ENCODE measurements around the gene ACTL9. TPM values are rescaled to one million over a fixed set of nuclear protein-coding genes. Genes with fewer than 3 reads are reported as not detected.

The ACTL9 gene
- polyA plus RNA-seq, 2 of the 4 experiments (the other 2 are of a cell fraction) = not detected

- no peak overlapping the region for H3K4me3 ChIP-seq
- FAIRE-seq (no peak), DNase-seq (ENCODE audit: low read depth in 1 of 2, low spot score in 1 of 2) (no peak), ATAC-seq (no peak)
- 0 out of 3 replicates have a peak, but pooled peaks cover 3% of the 10 kb centered on the region for H3K4me1 ChIP-seq
- no peak overlapping the region for H3K4me2 ChIP-seq
- 79% methylated on average over 5 of the region's 5 CpGs for WGBS (ENCODE audit: missing lambda C conversion rate)
- POLR2A ChIA-PET = no interaction called here
- TF ChIP-seq BHLHE40 (IDR thresholded peaks at IDR 0.05; ENCODE audit: low read depth, low read length) (no peak), MAX (IDR thresholded peaks at IDR 0.05) (no peak), HOXB5 (CRISPR knock-in tag; IDR thresholded peaks at IDR 0.05) (no peak), ZC3H11A (IDR thresholded peaks at IDR 0.05) (no peak), FOSB (CRISPR knock-in tag; IDR thresholded peaks at IDR 0.05) (no peak), CTCF (IDR thresholded peaks at IDR 0.05) (no peak), RARB (CRISPR knock-in tag; IDR thresholded peaks at IDR 0.05) (no peak), FOXS1 (CRISPR knock-in tag; IDR thresholded peaks at IDR 0.05) (no peak), HDAC2 (IDR thresholded peaks at IDR 0.05) (no peak), SREBF2 (IDR thresholded peaks at IDR 0.05) (no peak), CHD2 (IDR thresholded peaks at IDR 0.05; ENCODE audit: low read length, partially characterized antibody) (no peak), KDM5A (IDR thresholded peaks at IDR 0.05) (no peak), BCL3 (IDR thresholded peaks at IDR 0.05) (no peak), MAZ (IDR thresholded peaks at IDR 0.05; ENCODE audit: borderline replicate concordance, low read depth, low read length) (no peak)
- H3K9me3 ChIP-seq = no peaks in the 10 kb centered on the region
- peak overlapping the region in 1 of 2 experiments; percentile 33; a peak in 2 of 6 replicates for H3K27ac ChIP-seq
- CTCF ChIA-PET = interaction anchor here (0.9 to 2.6 kb wide), 4 partner anchors 13 to 41 kb away, joined by 3 to 8 read pairs (median 3); no protein-coding TSS in a partner anchor
Measured at GRCh38 chr19:8657869-8658268, 40.7 kb downstream of the ACTL9 start.

GRCh38 chr19:8655340-8655709 is 43.3 kb downstream of the ACTL9 start:
- no peak for FAIRE-seq
- ChIA-PET POLR2A (no interaction called here), CTCF (interaction anchor here (0.6 to 3.4 kb wide), 12 partner anchors 10 to 172 kb away, joined by 3 to 26 read pairs (median 7); no protein-coding TSS in a partner anchor)
- no peak for DNase-seq (ENCODE audit: low read depth in 1 of 2, low spot score in 1 of 2)
- no peak for TF ChIP-seq ATOH8 (CRISPR knock-in tag; IDR thresholded peaks at IDR 0.05; ENCODE audit: low read depth)
- no peak for TF ChIP-seq NPAS2 (CRISPR knock-in tag; IDR thresholded peaks at IDR 0.05; ENCODE audit: borderline replicate concordance)
- H3K9me3 ChIP-seq = no peaks in the 10 kb centered on the region
- H3K4me2 ChIP-seq = no peak overlapping the region
- peak in 1 of 2 experiments; percentile 32; a peak in 2 of 6 replicates for ATAC-seq
- WGBS (ENCODE audit: missing lambda C conversion rate) = 90% methylated on average over 4 of the region's 12 CpGs
- peak overlapping the region in 1 of 2 experiments; percentile 83; a peak in 4 of 6 replicates for H3K27ac ChIP-seq
- no peak overlapping the region for H3K4me3 ChIP-seq
- H3K4me1 ChIP-seq = 0 out of 3 replicates have a peak, but pooled peaks cover 3% of the 10 kb centered on the region

- ATAC-seq (peak; percentile 68 to 86), FAIRE-seq (no peak), DNase-seq (ENCODE audit: low read depth in 1 of 2, low spot score in 1 of 2) (peak; percentile 59 to 69)
- Histone ChIP-seq H3K27ac (peak overlapping the region; percentile 73 to 83), H3K9me3 (no peaks in the 10 kb centered on the region), H3K4me3 (no peak overlapping the region), H3K4me1 (0 out of 3 replicates have a peak, but pooled peaks cover 3% of the 10 kb centered on the region), H3K4me2 (peak overlapping the region; percentile 68)
- ChIA-PET POLR2A (interaction anchor here (0.6 kb wide), 1 partner anchor 394 kb away, joined by 3 read pairs; no protein-coding TSS in a partner anchor), CTCF (interaction anchor here (0.6 to 3.4 kb wide), 20 partner anchors 8 to 404 kb away, joined by 3 to 26 read pairs (median 6); no protein-coding TSS in a partner anchor)
- WGBS (ENCODE audit: missing lambda C conversion rate) = 7% methylated on average over 15 of the region's 15 CpGs
- no peak for TF ChIP-seq PBX3 (IDR thresholded peaks at IDR 0.05)
- no peak for TF ChIP-seq BCL3 (IDR thresholded peaks at IDR 0.05)
- TF ChIP-seq CEBPB (IDR thresholded peaks at IDR 0.05) = no peak
- TF ChIP-seq FOXS1 (CRISPR knock-in tag; IDR thresholded peaks at IDR 0.05) = no peak
- no peak for TF ChIP-seq NR3C1 (IDR thresholded peaks at IDR 0.05)
- TF ChIP-seq CTCF (IDR thresholded peaks at IDR 0.05) = peak; percentile 80
- peak; percentile 80 to 84 for TF ChIP-seq RAD21 (conservative IDR thresholded peaks at IDR 0.05 in 1 of 2, IDR thresholded peaks at IDR 0.05 in 1 of 2)
- no peak for TF ChIP-seq HOXB13 (CRISPR knock-in tag; IDR thresholded peaks at IDR 0.05; ENCODE audit: low read depth)
- TF ChIP-seq SMC3 (IDR thresholded peaks at IDR 0.05) = peak; percentile 77
- TF ChIP-seq ZFP36 (IDR thresholded peaks at IDR 0.05; ENCODE audit: borderline replicate concordance, partially characterized antibody) = peak; percentile 87
Measured at GRCh38 chr19:8654591-8655339, 43.8 kb downstream of the ACTL9 start.
